Mesenchymal stem cell (in vitro differentiated cells and primary cell): ENCODE measurements around the gene COL4A1.
A peak's percentile ranks its signal among the peaks of the same experiment; 100 is the strongest.

ENCODE experiments used
- DNase-seq: peaks from one replicate; pipeline ENCODE4 v3.0.0-alpha.2; 2013
- H2AFZ ChIP-seq: one replicate; pipeline ENCODE4 v1.6.1; 2013; ENCODE audit warnings: low read depth, mild to moderate bottlenecking, control low read depth, inconsistent platforms, low read length, moderate library complexity
- H2AK5ac ChIP-seq: 2 replicates; pipeline ENCODE4 v1.6.1; 2013; ENCODE audit warnings: low read length, moderate library complexity, mild to moderate bottlenecking, inconsistent platforms; ENCODE audit not compliant: severe bottlenecking
- H2BK120ac ChIP-seq: one replicate; pipeline ENCODE4 v1.6.1; 2013; ENCODE audit warnings: low read depth, mild to moderate bottlenecking, inconsistent platforms, low read length, moderate library complexity
- H2BK12ac ChIP-seq, 2 experiments: one replicate each; pipeline ENCODE4 v1.6.1; 2013; ENCODE audit warnings: inconsistent platforms in 2 of 2, low read length in 2 of 2, mild to moderate bottlenecking in 2 of 2, moderate library complexity in 2 of 2, control low read depth in 1 of 2
- H2BK15ac ChIP-seq: one replicate; pipeline ENCODE4 v1.6.1; 2013; ENCODE audit warnings: mild to moderate bottlenecking, low read depth, inconsistent platforms; ENCODE audit not compliant: poor library complexity, severe bottlenecking
- H2BK5ac ChIP-seq: 2 replicates; pipeline ENCODE4 v1.6.1; 2013; ENCODE audit warnings: low read depth, mild to moderate bottlenecking, low read length, control low read depth, inconsistent platforms; ENCODE audit not compliant: poor library complexity, severe bottlenecking
- H3K14ac ChIP-seq, 2 experiments: one replicate each; pipeline ENCODE4 v1.6.1; 2013; ENCODE audit warnings: inconsistent platforms in 2 of 2, low read length in 2 of 2, control low read depth in 1 of 2, mild to moderate bottlenecking in 1 of 2, moderate library complexity in 1 of 2
- H3K18ac ChIP-seq, 2 experiments: one replicate each; pipeline ENCODE4 v1.6.1; 2013; ENCODE audit warnings: inconsistent platforms in 2 of 2, low read length in 2 of 2, control low read depth in 1 of 2, low read depth in 1 of 2, mild to moderate bottlenecking in 1 of 2
- H3K23ac ChIP-seq, 2 experiments: one replicate each; pipeline ENCODE4 v1.6.1; 2013; ENCODE audit warnings: inconsistent platforms in 2 of 2, low read length in 2 of 2, mild to moderate bottlenecking in 2 of 2, moderate library complexity in 2 of 2, control low read depth in 1 of 2
- H3K27ac ChIP-seq: 2 replicates; pipeline ENCODE4 v1.5.1; 2013; ENCODE audit warnings: mild to moderate bottlenecking, moderate library complexity, low read length, control low read depth, inconsistent platforms; ENCODE audit not compliant: poor library complexity, severe bottlenecking
- H3K27me3 ChIP-seq, 2 experiments: 2 replicates each; pipeline versions ENCODE4 v1.6.1 to v1.7.0; 2013; ENCODE audit warnings: low read length in 2 of 2, mild to moderate bottlenecking in 2 of 2, moderate library complexity in 2 of 2, control low read depth in 1 of 2, inconsistent platforms in 1 of 2; ENCODE audit not compliant: control insufficient read depth in 1 of 2, insufficient read depth in 1 of 2
- H3K36me3 ChIP-seq, 2 experiments: 2 replicates each; pipeline versions ENCODE4 v1.6.1 to v1.7.0; 2013; ENCODE audit warnings: low read length in 2 of 2, control low read depth in 1 of 2, inconsistent platforms in 1 of 2, low read depth in 1 of 2, mild to moderate bottlenecking in 1 of 2; ENCODE audit not compliant: insufficient read depth in 2 of 2, control insufficient read depth in 1 of 2
- H3K4ac ChIP-seq, 2 experiments: one replicate each; pipeline ENCODE4 v1.6.1; 2013; ENCODE audit warnings: inconsistent platforms in 2 of 2, low read length in 2 of 2, mild to moderate bottlenecking in 2 of 2, moderate library complexity in 2 of 2, control low read depth in 1 of 2, low read depth in 1 of 2
- H3K4me1 ChIP-seq: 2 replicates; pipeline ENCODE4 v1.6.1; 2013; ENCODE audit warnings: low read depth, low read length, control low read depth; ENCODE audit not compliant: control insufficient read depth, insufficient read depth
- H3K4me2 ChIP-seq: 2 replicates; pipeline ENCODE4 v1.6.1; 2013; ENCODE audit warnings: low read length, mild to moderate bottlenecking, inconsistent platforms; ENCODE audit not compliant: poor library complexity, severe bottlenecking
- H3K4me3 ChIP-seq, 2 experiments: 2 replicates each; pipeline versions ENCODE4 v1.5.1 to v1.7.0; 2013; ENCODE audit warnings: low read length in 2 of 2, mild to moderate bottlenecking in 2 of 2, control low read depth in 1 of 2, low read depth in 1 of 2; ENCODE audit not compliant: insufficient read depth in 1 of 2
- H3K79me1 ChIP-seq: replicated peaks from 2 replicates; pipeline ENCODE4 v1.6.1; 2013; ENCODE audit warnings: mild to moderate bottlenecking, control low read depth, low read length, inconsistent platforms; ENCODE audit not compliant: poor library complexity, severe bottlenecking
- H3K9ac ChIP-seq: 2 replicates; pipeline ENCODE4 v1.7.0; 2013; ENCODE audit warnings: mild to moderate bottlenecking, low read length, moderate library complexity
- H3K9me3 ChIP-seq: 2 replicates; pipeline ENCODE4 v1.7.0; 2013; ENCODE audit warnings: mild to moderate bottlenecking, low read length; ENCODE audit not compliant: control insufficient read depth
- H4K8ac ChIP-seq: one replicate; pipeline ENCODE4 v1.6.1; 2013; ENCODE audit warnings: inconsistent platforms, mild to moderate bottlenecking, low read length, moderate library complexity
- H4K91ac ChIP-seq: one replicate; pipeline ENCODE4 v1.6.1; 2013; ENCODE audit warnings: mild to moderate bottlenecking, low read length, inconsistent platforms
- WGBS: methylation state at CpG from one replicate; pipeline ENCODE4 v1.1.7; 2013; ENCODE audit warnings: mixed read lengths; 5-methylcytosine and 5-hydroxymethylcytosine counted together

The COL4A1 gene

DNA sequence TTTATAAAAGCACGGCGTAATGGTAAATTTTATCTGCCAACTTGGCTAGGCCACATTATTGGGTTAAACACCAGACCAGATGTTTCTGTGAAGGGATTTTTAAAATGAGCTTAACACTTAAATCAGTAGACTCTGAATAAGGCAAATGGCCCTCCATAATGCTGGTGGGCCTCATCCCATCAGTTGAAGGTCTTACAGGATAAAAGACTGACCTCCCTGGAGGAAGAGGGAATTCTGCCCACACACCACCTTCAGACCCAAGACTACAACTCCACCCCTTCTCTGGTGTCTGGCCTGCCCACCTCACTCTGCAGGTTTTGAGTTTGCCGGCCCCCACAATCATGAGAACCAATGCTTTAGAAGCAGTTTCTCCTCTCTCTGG is 96.4 kb downstream of the COL4A1 start:
- no peak overlapping the region for H2BK5ac ChIP-seq
- H2AK5ac ChIP-seq, result no peak overlapping the region
- no peak overlapping the region for H2AFZ ChIP-seq
- H4K8ac ChIP-seq, result no peak overlapping the region
- H3K36me3 ChIP-seq, result peaks cover 63 to 67% of the 10 kb centered on the region in 2 experiments
- H3K4me2 ChIP-seq, result no peak overlapping the region
- no peak overlapping the region for H3K23ac ChIP-seq
- no peak overlapping the region for H3K4ac ChIP-seq
- H3K9ac ChIP-seq, result no peak overlapping the region
- H3K79me1 ChIP-seq, result peaks cover 40% of the 10 kb centered on the region
- no peak overlapping the region for H2BK12ac ChIP-seq
- no peaks in the 10 kb centered on the region for H3K9me3 ChIP-seq
- no peaks in the 10 kb centered on the region for H3K27me3 ChIP-seq
- H3K4me1 ChIP-seq, result peaks cover 2% of the 10 kb centered on the region
- H4K91ac ChIP-seq, result no peak overlapping the region
- H3K4me3 ChIP-seq, result no peak overlapping the region
- no peak overlapping the region for H3K27ac ChIP-seq
- no peak overlapping the region for H2BK15ac ChIP-seq
- no peak overlapping the region for H2BK120ac ChIP-seq
- no peak overlapping the region for H3K14ac ChIP-seq
- no peak overlapping the region for H3K18ac ChIP-seq
- DNase-seq, result no peak
- WGBS, result over 99% methylated on average over 3 of the region's 3 CpGs

DNA sequence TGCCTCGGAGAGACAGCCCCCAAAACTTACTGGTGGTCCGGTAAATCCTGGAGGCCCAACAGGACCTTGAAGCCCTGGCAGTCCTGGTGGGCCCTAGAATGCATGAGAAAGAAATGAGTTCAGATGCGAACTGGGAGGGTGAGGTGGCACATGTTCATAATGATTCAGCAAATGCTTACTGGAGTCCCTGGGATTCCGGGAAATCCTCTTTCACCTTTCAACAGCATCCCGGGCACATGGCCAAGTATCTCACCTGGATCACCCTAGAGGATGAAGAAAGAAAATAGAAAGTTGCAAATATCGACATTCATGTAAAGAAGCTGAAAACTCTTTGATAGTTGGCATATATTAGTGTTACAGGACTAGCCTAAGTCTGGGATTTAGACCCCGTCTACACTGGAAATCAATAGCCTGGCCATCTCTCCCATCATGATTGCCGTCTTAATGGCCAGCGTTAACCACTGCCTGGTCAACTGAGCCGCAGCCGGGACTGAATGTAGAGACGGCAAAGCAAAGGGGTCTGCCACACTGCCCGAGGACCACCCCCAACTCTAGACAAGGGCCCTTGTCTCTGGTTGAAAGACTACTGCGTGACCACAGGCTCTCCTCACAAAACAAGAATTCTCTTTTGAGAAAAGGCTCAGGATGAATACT is 96.9 kb downstream of the COL4A1 start:
- DNase-seq, result no peak
- no peak overlapping the region for H3K4ac ChIP-seq

DNA sequence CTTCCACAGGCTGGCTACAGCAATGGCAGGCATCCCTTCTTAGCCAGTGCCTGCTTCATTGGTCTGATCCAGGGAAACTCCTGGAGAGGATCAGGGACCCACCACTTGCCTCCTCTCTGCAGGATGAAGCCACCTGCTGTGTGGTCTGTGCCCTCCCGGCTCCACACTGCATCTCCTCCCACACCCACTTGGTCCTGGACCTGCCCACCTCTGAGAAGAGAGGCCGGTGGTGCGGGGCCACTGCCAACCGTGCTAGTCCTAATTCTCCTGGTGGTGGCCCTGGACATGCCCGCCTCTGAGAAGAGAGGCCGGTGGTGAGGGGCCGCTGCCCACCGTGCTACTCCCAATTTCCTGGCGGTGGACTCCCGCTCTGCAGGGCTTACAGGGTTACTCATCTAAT is 98.8 kb downstream of the COL4A1 start:
- no peak overlapping the region for H3K4me2 ChIP-seq
- H2AK5ac ChIP-seq, result no peak overlapping the region
- no peak overlapping the region for H4K91ac ChIP-seq
- H3K4me3 ChIP-seq, result no peak overlapping the region
- H2BK12ac ChIP-seq, result peak overlapping the region; percentile 25 to 47
- H3K9ac ChIP-seq, result no peak overlapping the region
- H3K4me1 ChIP-seq, result no peaks in the 10 kb centered on the region
- 95% methylated on average over 10 of the region's 10 CpGs for WGBS
- peaks cover 30% of the 10 kb centered on the region for H3K79me1 ChIP-seq
- H2BK120ac ChIP-seq, result no peak overlapping the region
- peaks cover 57 to 76% of the 10 kb centered on the region in 2 experiments for H3K36me3 ChIP-seq
- H3K9me3 ChIP-seq, result no peaks in the 10 kb centered on the region
- H2AFZ ChIP-seq, result no peak overlapping the region
- no peak for DNase-seq
- no peaks in the 10 kb centered on the region for H3K27me3 ChIP-seq
- H3K4ac ChIP-seq, result no peak overlapping the region
- peak overlapping the region in 1 of 2 experiments; percentile 37 for H3K14ac ChIP-seq
- no peak overlapping the region for H4K8ac ChIP-seq
- no peak overlapping the region for H2BK15ac ChIP-seq
- H3K18ac ChIP-seq, result no peak overlapping the region
- no peak overlapping the region for H3K23ac ChIP-seq
- no peak overlapping the region for H3K27ac ChIP-seq
- no peak overlapping the region for H2BK5ac ChIP-seq

More for the DNA sequence above, 96.9 kb downstream of the COL4A1 start:
- Histone ChIP-seq H3K79me1 (peaks cover 40% of the 10 kb centered on the region), H3K4me2 (no peak overlapping the region), H4K91ac (no peak overlapping the region), H3K14ac (no peak overlapping the region), H2BK15ac (no peak overlapping the region), H3K27me3 (no peaks in the 10 kb centered on the region), H2BK120ac (no peak overlapping the region), H2AFZ (no peak overlapping the region), H2BK12ac (no peak overlapping the region), H3K18ac (no peak overlapping the region), H4K8ac (no peak overlapping the region), H3K23ac (no peak overlapping the region), H3K36me3 (peaks cover 68 to 70% of the 10 kb centered on the region in 2 experiments), H2BK5ac (no peak overlapping the region), H3K9ac (no peak overlapping the region), H3K4me1 (peaks cover 2% of the 10 kb centered on the region), H3K27ac (no peak overlapping the region), H3K4me3 (no peak overlapping the region), H2AK5ac (no peak overlapping the region), H3K9me3 (no peaks in the 10 kb centered on the region)
- 95% methylated on average over 13 of the region's 14 CpGs for WGBS

DNA sequence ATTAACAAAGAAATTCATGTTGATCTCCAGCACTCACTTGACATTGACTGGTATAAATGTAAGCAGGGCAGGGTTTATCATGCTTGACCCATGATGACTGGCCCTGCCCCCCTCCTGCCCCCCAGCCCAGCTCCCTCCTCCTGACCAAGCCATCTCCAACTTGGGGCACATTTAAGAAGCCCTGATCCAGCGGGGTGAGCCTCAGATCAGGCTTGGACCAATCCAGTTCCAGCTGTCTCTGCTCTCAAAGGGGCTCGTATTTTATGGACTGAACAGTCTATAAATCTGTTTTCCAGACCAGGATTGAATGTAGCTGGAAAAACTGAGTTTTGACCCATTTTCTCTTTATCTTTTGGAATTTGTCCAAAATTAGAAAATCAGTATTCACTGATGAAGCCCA is 100.0 kb downstream of the COL4A1 start:
- Histone ChIP-seq H3K36me3 (peaks cover 51 to 68% of the 10 kb centered on the region in 2 experiments), H2BK120ac (no peak overlapping the region), H3K23ac (no peak overlapping the region), H3K4me2 (no peak overlapping the region), H4K91ac (no peak overlapping the region), H2BK12ac (no peak overlapping the region), H3K4me1 (no peaks in the 10 kb centered on the region), H3K4me3 (no peak overlapping the region), H3K79me1 (peaks cover 23% of the 10 kb centered on the region), H2BK15ac (no peak overlapping the region), H3K14ac (no peak overlapping the region), H3K9ac (no peak overlapping the region), H2BK5ac (no peak overlapping the region), H2AK5ac (no peak overlapping the region), H2AFZ (no peak overlapping the region), H3K4ac (no peak overlapping the region), H3K27ac (no peak overlapping the region), H3K27me3 (no peaks in the 10 kb centered on the region), H3K9me3 (no peaks in the 10 kb centered on the region), H4K8ac (peak overlapping the region; percentile 71), H3K18ac (no peak overlapping the region)
- 92% methylated on average over 2 of the region's 2 CpGs for WGBS
- DNase-seq, result no peak
